HCT116 (cell line): ENCODE measurements around the gene BCKDHB. TPM values are rescaled to one million over a fixed set of nuclear protein-coding genes. Genes with fewer than 3 reads are reported as not detected.

Source experiments
- ATAC-seq: fragments of 200-7000 bp; cut with Tn5 transposase; 2 replicates; pipeline ENCODE4 v1.9.1; 2020; ENCODE audit warnings: mild to moderate bottlenecking, moderate library complexity
- BruUV-seq: library from RNA; stranded (reverse); fragments of 400-500 nt; replicated peaks from 2 replicates; lab custom pipeline; 2021; lab: Mats Ljungman, UMichigan
- CTCF ChIA-PET: fragments of 300-600 bp; sonication (Branson Sonifier 250); formaldehyde crosslinking; loops from one replicate; lab custom pipeline; 2021; ENCODE audit warnings: antibody characterized with exemption; lab: Charles Lee
- POLR2A ChIA-PET: fragments of 300-600, 350-600 bp; sonication (Branson Sonifier 250); formaldehyde crosslinking; loops from one replicate; lab custom pipeline; 2021; ENCODE audit warnings: antibody characterized with exemption; lab: Charles Lee
- RAD21 ChIA-PET, 2 experiments: fragments of 300-600 bp; sonication (Branson Sonifier 250); formaldehyde crosslinking; loops; one replicate each; lab custom pipeline; 2023; ENCODE audit warnings: low total read pairs in 2 of 2; ENCODE audit not compliant: uncharacterized antibody in 2 of 2, unreplicated experiment in 2 of 2, low non-redundant PET in 1 of 2; lab: Charles Lee
- DNase-seq: peaks from one replicate; pipeline ENCODE4 v3.0.0-alpha.2; 2010; ENCODE audit warnings: low read depth, low spot score
- H2AFZ ChIP-seq: fragments of 200-600 bp; shearing (Covaris generic), sonication (generic); 2 replicates; pipeline ENCODE4 v1.6.1; 2017; ENCODE audit warnings: low read depth, mixed run types, mixed read lengths, antibody characterized with exemption, low read length; ENCODE audit not compliant: poor library complexity, severe bottlenecking
- H3K27ac ChIP-seq: 2 replicates; pipeline ENCODE4 v1.5.1; 2012; ENCODE audit warnings: low read depth, low read length
- H3K27me3 ChIP-seq: fragments of 200-600 bp; sonication (generic); 2 replicates; pipeline ENCODE4 v1.6.1; 2016; ENCODE audit warnings: mixed run types, low read length, mixed read lengths; ENCODE audit not compliant: insufficient read depth
- H3K36me3 ChIP-seq, 2 experiments: fragments of 200-500 bp in 1 of 2; fragments of 200-600 bp in 1 of 2; sonication (Bioruptor generic) in 1 of 2; sonication (generic) in 1 of 2; 2 replicates each; pipeline versions ENCODE4 v1.5.1 to v1.6.1; 2014 to 2016; ENCODE audit warnings: low read length in 2 of 2, inconsistent platforms in 1 of 2, mixed read lengths in 1 of 2, mixed run types in 1 of 2; ENCODE audit not compliant: insufficient read depth in 2 of 2, control insufficient read depth in 1 of 2
- H3K4me1 ChIP-seq, 2 experiments: fragments of 200-600 bp in 1 of 2; sonication (generic) in 1 of 2; 2 replicates each; pipeline versions ENCODE4 v1.5.1 to v1.6.1; 2012 to 2017; ENCODE audit warnings: low read length in 2 of 2, inconsistent platforms in 1 of 2, mild to moderate bottlenecking in 1 of 2, mixed read lengths in 1 of 2, mixed run types in 1 of 2, moderate library complexity in 1 of 2; ENCODE audit not compliant: insufficient read depth in 2 of 2, control insufficient read depth in 1 of 2
- H3K4me2 ChIP-seq: fragments of 200-600 bp; sonication (generic); 2 replicates; pipeline ENCODE4 v1.6.1; 2017; ENCODE audit warnings: mixed run types, low read length, mixed read lengths
- H3K4me3 ChIP-seq, 2 experiments: fragments of 200-600 bp in 1 of 2; sonication (generic) in 1 of 2; replicated peaks in 1 of 2; 2 replicates each; pipeline ENCODE4 v1.5.1; 2011 to 2016; ENCODE audit warnings: low read length in 2 of 2, control low read depth in 1 of 2, low read depth in 1 of 2, mild to moderate bottlenecking in 1 of 2, mixed read lengths in 1 of 2, mixed run types in 1 of 2
- H3K79me2 ChIP-seq: fragments of 200-600 bp; sonication (generic); 2 replicates; pipeline ENCODE4 v1.6.1; 2017; ENCODE audit warnings: mild to moderate bottlenecking, mixed run types, low read length, moderate library complexity, mixed read lengths; ENCODE audit not compliant: insufficient read depth
- H3K9ac ChIP-seq: fragments of 200-600 bp; sonication (generic); 2 replicates; pipeline ENCODE4 v1.6.1; 2016; ENCODE audit warnings: low read length, mixed read lengths
- H3K9me2 ChIP-seq: fragments of 200-600 bp; sonication (generic), shearing (Covaris generic); 2 replicates; pipeline ENCODE4 v1.6.1; 2017; ENCODE audit warnings: mixed run types, mild to moderate bottlenecking, moderate library complexity; ENCODE audit not compliant: insufficient read depth
- H3K9me3 ChIP-seq, 2 experiments: fragments of 200-500 bp in 1 of 2; fragments of 200-600 bp in 1 of 2; sonication (Bioruptor generic) in 1 of 2; sonication (generic) in 1 of 2; 2 replicates each; pipeline ENCODE4 v1.6.1; 2014 to 2017; ENCODE audit warnings: low read length in 2 of 2, mixed read lengths in 2 of 2, inconsistent platforms in 1 of 2, low read depth in 1 of 2, mild to moderate bottlenecking in 1 of 2, mixed run types in 1 of 2, moderate library complexity in 1 of 2; ENCODE audit not compliant: control insufficient read depth in 1 of 2, insufficient read depth in 1 of 2
- H4K20me1 ChIP-seq: fragments of 200-600 bp; sonication (generic), shearing (Covaris generic); 2 replicates; pipeline ENCODE4 v1.6.1; 2017; ENCODE audit warnings: mixed run types, mild to moderate bottlenecking, moderate library complexity; ENCODE audit not compliant: insufficient read depth
- ATF3 ChIP-seq: IDR thresholded peaks from 2 replicates; pipeline ENCODE4 v1.6.1; 2012
- CTCF ChIP-seq, 3 experiments: fragments of 200-600 bp in 1 of 3; sonication (generic) in 1 of 3; IDR thresholded peaks in 2 of 3; conservative IDR thresholded peaks in 1 of 3; 2 replicates each; pipeline ENCODE4 v1.5.1; 2012 to 2017; ENCODE audit warnings: low read depth in 2 of 3, low read length in 2 of 3, antibody characterized with exemption in 1 of 3, borderline replicate concordance in 1 of 3, control low read depth in 1 of 3, mild to moderate bottlenecking in 1 of 3, mixed read lengths in 1 of 3, mixed run types in 1 of 3, moderate library complexity in 1 of 3; ENCODE audit not compliant: insufficient read depth in 1 of 3
- EGR1 ChIP-seq: IDR thresholded peaks from 2 replicates; pipeline ENCODE4 v1.6.1; 2012; ENCODE audit warnings: low read depth
- ELF1 ChIP-seq: IDR thresholded peaks from 2 replicates; pipeline ENCODE4 v1.6.1; 2012; ENCODE audit warnings: low read depth, borderline replicate concordance
- EZH2 ChIP-seq: fragments of 200-600 bp; sonication (generic); IDR thresholded peaks from 2 replicates; pipeline ENCODE4 v1.6.1; 2017; ENCODE audit warnings: antibody characterized with exemption, mixed run types
- EZH2phosphoT487 ChIP-seq: fragments of 200-600 bp; IDR thresholded peaks from 2 replicates; pipeline ENCODE4 v1.6.1; 2018; ENCODE audit warnings: antibody characterized with exemption, borderline replicate concordance
- FOSL1 ChIP-seq: IDR thresholded peaks from 2 replicates; pipeline ENCODE4 v1.6.1; 2012; ENCODE audit warnings: low read depth
- JUND ChIP-seq: IDR thresholded peaks from 2 replicates; pipeline ENCODE4 v1.6.1; 2012
- MAX ChIP-seq: IDR thresholded peaks from 2 replicates; pipeline ENCODE4 v1.6.1; 2012
- POLR2A ChIP-seq: IDR thresholded peaks from 2 replicates; pipeline ENCODE4 v1.7.0; 2011; ENCODE audit warnings: borderline replicate concordance; ENCODE audit not compliant: insufficient read depth, insufficient read length; ENCODE audit errors: extremely low read depth
- POLR2AphosphoS5 ChIP-seq: IDR thresholded peaks from 2 replicates; pipeline ENCODE4 v1.6.1; 2011; ENCODE audit warnings: mild to moderate bottlenecking, low read depth, low read length, moderate library complexity
- RAD21 ChIP-seq: IDR thresholded peaks from 2 replicates; pipeline ENCODE4 v1.6.1; 2012; ENCODE audit warnings: low read depth, mild to moderate bottlenecking
- REST ChIP-seq: IDR thresholded peaks from 2 replicates; pipeline ENCODE4 v1.6.1; 2012; ENCODE audit warnings: low read depth
- SIN3A ChIP-seq: IDR thresholded peaks from 2 replicates; pipeline ENCODE4 v1.6.1; 2012; ENCODE audit warnings: low read depth
- SP1 ChIP-seq: IDR thresholded peaks from 2 replicates; pipeline ENCODE4 v1.6.1; 2012; ENCODE audit warnings: low read depth
- TCF7L2 ChIP-seq: IDR thresholded peaks from 2 replicates; pipeline ENCODE4 v1.7.0; 2011; ENCODE audit warnings: borderline replicate concordance, inconsistent platforms; ENCODE audit not compliant: insufficient read depth, insufficient read length; ENCODE audit errors: extremely low read depth
- ZBTB33 ChIP-seq: IDR thresholded peaks from 2 replicates; pipeline ENCODE4 v1.6.1; 2011; ENCODE audit warnings: mild to moderate bottlenecking, low read length, moderate library complexity; ENCODE audit not compliant: insufficient replicate concordance; ENCODE audit errors: extremely low read depth
- ZNF274 ChIP-seq: fragments of 200-500 bp; sonication (Bioruptor generic); IDR thresholded peaks from 2 replicates; pipeline ENCODE4 v1.6.1; 2014; ENCODE audit warnings: mild to moderate bottlenecking, low read depth, low read length, inconsistent platforms
- intact Hi-C: fragments of 100-400 bp; cut with micrococcal nuclease; formaldehyde crosslinking; loops from 2 replicates; pipeline ENCODE4 v1.10.0; 2022
- total RNA-seq: library from RNA; stranded (reverse); gene quantifications from one replicate; pipeline ENCODE4 v1.2.1, GENCODE V29; 2021; ENCODE audit not compliant: unreplicated experiment

Gene BCKDHB
- total RNA-seq, 1 experiment from 2014 or later, result 11.2 TPM

- no peaks in the 10 kb centered on the region for H3K4me1 ChIP-seq
- ChIA-PET POLR2A (no interaction called here), CTCF (no interaction called here), RAD21 (no interaction called here)
- no peak overlapping the region for H3K9ac ChIP-seq
- H3K4me2 ChIP-seq, result no peak overlapping the region
- no peak overlapping the region for H3K4me3 ChIP-seq
- BruUV-seq, result no TSS peak
- H4K20me1 ChIP-seq, result no peaks in the 10 kb centered on the region
- intact Hi-C loops, result no loop called here
- no peak for ATAC-seq
- no peaks in the 10 kb centered on the region for H3K9me3 ChIP-seq
- H3K9me2 ChIP-seq, result no peaks in the 10 kb centered on the region
- no peak for TF ChIP-seq MAX
- no peak for TF ChIP-seq POLR2AphosphoS5
- TF ChIP-seq ZNF274, result no peak
- no peak for TF ChIP-seq JUND
- no peak for TF ChIP-seq CTCF (IDR thresholded peaks at IDR 0.05 in 2 of 3, conservative IDR thresholded peaks at IDR 0.05 in 1 of 3; ENCODE audit: borderline replicate concordance in 1 of 3, insufficient read depth in 1 of 3, low read depth in 2 of 3, low read length in 2 of 3)
- no peak for TF ChIP-seq EZH2
- no peak for TF ChIP-seq REST
- no peak for TF ChIP-seq FOSL1
- TF ChIP-seq ATF3, result no peak
- no peak for TF ChIP-seq ELF1
- TF ChIP-seq SP1, result no peak
- TF ChIP-seq ZBTB33, result no peak
- TF ChIP-seq EZH2phosphoT487, result no peak
- TF ChIP-seq POLR2A, result no peak
- TF ChIP-seq TCF7L2, result no peak
- no peak for TF ChIP-seq RAD21
- no peak for TF ChIP-seq EGR1
- no peak for TF ChIP-seq SIN3A
- no peak overlapping the region for H3K27ac ChIP-seq
- 0 out of 4 replicates have a peak, but pooled peaks cover 0 to 3% of the 10 kb centered on the region in 2 experiments for H3K36me3 ChIP-seq
- no peaks in the 10 kb centered on the region for H3K79me2 ChIP-seq
- DNase-seq, result no peak
- no peak overlapping the region for H2AFZ ChIP-seq
- no peaks in the 10 kb centered on the region for H3K27me3 ChIP-seq
Observed at GRCh38 chr6:80227545-80228105, 121.2 kb downstream of the BCKDHB start.
